Measurements from ENCODE around the gene NFKBIB. TPM values are rescaled to one million over a fixed set of nuclear protein-coding genes. Genes with fewer than 3 reads are reported as not detected.

The NFKBIB gene
- total RNA-seq, 2 experiments from 2014 or later, result 29.3 to 30.1 TPM

- intact Hi-C loops (cut with DNase I, micrococcal nuclease), result no loop called here
- ChIA-PET CTCF (no interaction called here), POLR2A (no interaction called here)
- Mint-ChIP-seq H3K4me1 (ENCODE audit: low read depth) (peaks cover 25% of the 10 kb centered on the region), H3K9me3 (no peaks in the 10 kb centered on the region), H3K27me3 (no peaks in the 10 kb centered on the region), H3K4me3 (no peak overlapping the region), H3K27ac (no peak overlapping the region), H3K36me3 (ENCODE audit: low read depth) (peaks cover 15% of the 10 kb centered on the region)
- peaks cover 20% of the 10 kb centered on the region for H3K36me3 ChIP-seq (ENCODE audit: insufficient read depth, low read length)
- H3K9me3 ChIP-seq (ENCODE audit: control insufficient read depth in 1 of 2, insufficient read depth in 1 of 2, low read length in 2 of 2), result no peaks in the 10 kb centered on the region
- no peak for DNase-seq
- no peak overlapping the region for H3K4me3 ChIP-seq (ENCODE audit: low read length)
- ATAC-seq (ENCODE audit: poor library complexity), result no peak
- no peaks in the 10 kb centered on the region for H3K27me3 ChIP-seq (ENCODE audit: control insufficient read depth in 1 of 2, insufficient read depth in 2 of 2, low read length in 2 of 2)
- no peak for TF ChIP-seq CTCF (IDR thresholded peaks at IDR 0.05)
- H3K4me1 ChIP-seq (ENCODE audit: insufficient read depth, low read length), result peaks cover 31% of the 10 kb centered on the region
- no peak overlapping the region for H3K27ac ChIP-seq (ENCODE audit: low read depth in 1 of 2, low read length in 2 of 2)
Observed at GRCh38 chr19:38894968-38895367, 4.8 kb upstream of the NFKBIB start.

DNA sequence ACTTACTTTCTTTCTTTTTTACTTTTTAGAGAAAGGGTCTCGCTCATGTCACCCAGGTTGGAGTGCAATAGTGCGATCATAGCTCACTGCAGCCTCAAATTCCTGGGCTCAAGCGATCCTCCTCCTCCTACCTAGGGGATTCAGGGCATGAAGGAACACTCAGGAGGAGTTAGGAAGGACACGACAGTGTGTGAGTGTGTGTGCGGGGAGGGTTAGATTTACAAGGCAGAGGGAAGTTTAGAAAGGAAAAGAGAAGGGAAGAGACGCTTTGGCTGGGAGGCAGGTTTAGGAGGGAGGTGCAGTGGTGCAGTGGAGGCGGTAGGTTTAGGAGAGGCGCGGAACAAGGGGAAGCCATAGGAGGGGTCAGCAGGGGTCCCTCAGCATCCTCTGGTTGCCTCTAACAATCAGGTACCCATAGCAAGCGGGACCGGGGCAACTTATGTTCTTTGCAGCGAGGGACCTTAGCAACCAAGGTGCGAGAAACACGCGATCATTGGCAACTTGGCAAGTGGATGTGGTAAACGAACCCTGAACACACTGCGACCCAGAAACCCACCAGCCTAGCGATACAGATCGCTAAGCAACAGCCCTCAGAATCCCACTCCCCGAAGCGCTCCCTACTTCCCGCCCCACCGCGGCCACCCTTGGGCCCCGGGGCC, 852 bp upstream of the NFKBIB start:
- intact Hi-C loops (cut with DNase I, micrococcal nuclease), result loop anchor here (1.0 to 2.0 kb wide), 6 partner anchors 20 to 68 kb away; partner anchors contain the start of genes MRPS12 (in 2 of the 2), RINL (in 2 of the 2), SARS2 (in 2 of the 2) and ECH1 (in 1 of the 2)
- DNase-seq (no peak), ATAC-seq (ENCODE audit: poor library complexity) (no peak)
- Mint-ChIP-seq H3K36me3 (ENCODE audit: low read depth) (peaks cover 20% of the 10 kb centered on the region), H3K4me1 (ENCODE audit: low read depth) (peaks cover 41% of the 10 kb centered on the region), H3K27me3 (no peaks in the 10 kb centered on the region), H3K4me3 (peak overlapping the region; percentile 93), H3K27ac (peak overlapping the region; percentile 89), H3K9me3 (no peaks in the 10 kb centered on the region)
- TF ChIP-seq CTCF (IDR thresholded peaks at IDR 0.05), result no peak
- ChIA-PET CTCF (interaction anchor here (1.3 to 2.9 kb wide), 2 partner anchors 29 to 31 kb away, joined by 5 to 46 read pairs; partner anchors contain the start of genes MRPS12 and SARS2), POLR2A (interaction anchor here (2.5 kb wide), 1 partner anchor 31 kb away, joined by 27 read pairs; the partner anchor contains the start of genes MRPS12 and SARS2)
- no peaks in the 10 kb centered on the region for H3K9me3 ChIP-seq (ENCODE audit: control insufficient read depth in 1 of 2, insufficient read depth in 1 of 2, low read length in 2 of 2)
- H3K36me3 ChIP-seq (ENCODE audit: insufficient read depth, low read length), result peaks cover under 1% of the 10 kb centered on the region
- no peaks in the 10 kb centered on the region for H3K27me3 ChIP-seq (ENCODE audit: control insufficient read depth in 1 of 2, insufficient read depth in 2 of 2, low read length in 2 of 2)
- H3K27ac ChIP-seq (ENCODE audit: low read depth in 1 of 2, low read length in 2 of 2), result peak overlapping the region; percentile 95 to 99
- H3K4me3 ChIP-seq (ENCODE audit: low read length), result peak overlapping the region; percentile 97
- H3K4me1 ChIP-seq (ENCODE audit: insufficient read depth, low read length), result peaks cover 49% of the 10 kb centered on the region

- Histone ChIP-seq H3K9me3 (ENCODE audit: control insufficient read depth in 1 of 2, insufficient read depth in 1 of 2, low read length in 2 of 2) (no peaks in the 10 kb centered on the region), H3K27me3 (ENCODE audit: control insufficient read depth in 1 of 2, insufficient read depth in 2 of 2, low read length in 2 of 2) (no peaks in the 10 kb centered on the region), H3K36me3 (ENCODE audit: insufficient read depth, low read length) (peaks cover 12% of the 10 kb centered on the region), H3K4me1 (ENCODE audit: insufficient read depth, low read length) (peaks cover 44% of the 10 kb centered on the region), H3K27ac (ENCODE audit: low read depth in 1 of 2, low read length in 2 of 2) (peak overlapping the region; percentile 97 to 99), H3K4me3 (ENCODE audit: low read length) (peak overlapping the region; percentile 97)
- intact Hi-C loops (cut with DNase I, micrococcal nuclease), result no loop called here
- Mint-ChIP-seq H3K4me3 (peak overlapping the region; percentile 93), H3K9me3 (no peaks in the 10 kb centered on the region), H3K4me1 (ENCODE audit: low read depth) (peaks cover 47% of the 10 kb centered on the region), H3K27ac (peak overlapping the region; percentile 89), H3K27me3 (no peaks in the 10 kb centered on the region), H3K36me3 (ENCODE audit: low read depth) (peaks cover 32% of the 10 kb centered on the region)
- ChIA-PET CTCF (interaction anchor here (1.0 to 2.9 kb wide), 7 partner anchors 13 to 998 kb away, joined by 3 to 46 read pairs (median 5); partner anchors contain the start of genes FAM98C, MRPS12, PSMD8 and SARS2), POLR2A (interaction anchor here (0.6 to 2.5 kb wide), 20 partner anchors 19 to 565 kb away, joined by 3 to 27 read pairs (median 4); partner anchors contain the start of genes ACTN4, CATSPERG, ECH1 and EIF3K)
- TF ChIP-seq CTCF (IDR thresholded peaks at IDR 0.05), result no peak
- ATAC-seq (ENCODE audit: poor library complexity), result no peak
- DNase-seq, result no peak
Observed at GRCh38 chr19:38900202-38900629, 447 bp downstream of the NFKBIB start.

All from CD4-positive, alpha-beta T cell (primary cell).